GM23248 (cell line): ENCODE data around the gene GSG1L. TPM values are rescaled to one million over a fixed set of nuclear protein-coding genes. Genes with fewer than 3 reads are reported as not detected.
"Not testable (repeated sequence)": the region's sequence is repeated elsewhere in the genome, so short reads cannot be mapped to it uniquely, and the experiment has no call there.

Experiments
- DNase-seq: peaks from one replicate; pipeline ENCODE4 v3.0.0-alpha.2; 2015
- H2AFZ ChIP-seq: fragments of 200-600 bp; sonication (generic); 2 replicates; pipeline ENCODE4 v1.6.1; 2016; ENCODE audit warnings: antibody characterized with exemption
- H3F3A ChIP-seq: fragments of 200-600 bp; sonication (generic); 2 replicates; pipeline ENCODE4 v1.6.1; 2016; ENCODE audit warnings: mild to moderate bottlenecking, antibody characterized with exemption, mixed run types; ENCODE audit not compliant: insufficient read depth
- H3K27ac ChIP-seq: fragments of 200-600 bp; sonication (generic); 2 replicates; pipeline ENCODE4 v1.5.1; 2016; ENCODE audit warnings: mild to moderate bottlenecking
- H3K27me3 ChIP-seq: fragments of 200-600 bp; sonication (generic); replicated peaks from 2 replicates; pipeline ENCODE4 v1.6.1; 2016; ENCODE audit warnings: mild to moderate bottlenecking; ENCODE audit not compliant: insufficient read depth
- H3K36me3 ChIP-seq: fragments of 200-600 bp; sonication (generic); 2 replicates; pipeline ENCODE4 v1.6.1; 2016; ENCODE audit warnings: low read depth, mild to moderate bottlenecking
- H3K4me1 ChIP-seq: fragments of 200-600 bp; sonication (generic); 2 replicates; pipeline ENCODE4 v1.6.1; 2016; ENCODE audit warnings: mild to moderate bottlenecking; ENCODE audit not compliant: insufficient read depth
- H3K4me2 ChIP-seq: fragments of 200-600 bp; sonication (generic); one replicate; pipeline ENCODE4 v1.6.1; 2016; ENCODE audit warnings: mild to moderate bottlenecking; ENCODE audit not compliant: unreplicated experiment
- H3K4me3 ChIP-seq: fragments of 200-600 bp; sonication (generic); 2 replicates; pipeline ENCODE4 v1.5.1; 2016; ENCODE audit warnings: mild to moderate bottlenecking
- H3K79me2 ChIP-seq: fragments of 200-600 bp; sonication (generic); 2 replicates; pipeline ENCODE4 v1.6.1; 2016; ENCODE audit warnings: mild to moderate bottlenecking; ENCODE audit not compliant: insufficient read depth
- H3K9ac ChIP-seq: fragments of 200-600 bp; sonication (generic); 2 replicates; pipeline ENCODE4 v1.6.1; 2016; ENCODE audit warnings: mild to moderate bottlenecking
- H3K9me2 ChIP-seq: fragments of 200-600 bp; sonication (generic); 2 replicates; pipeline ENCODE4 v1.6.1; 2016; ENCODE audit warnings: mixed run types, mild to moderate bottlenecking, moderate library complexity; ENCODE audit not compliant: insufficient read depth
- H3K9me3 ChIP-seq: fragments of 200-600 bp; sonication (generic); one replicate; pipeline ENCODE4 v1.6.1; 2017; ENCODE audit warnings: low read depth
- H4K20me1 ChIP-seq: fragments of 200-600 bp; sonication (generic); 2 replicates; pipeline ENCODE4 v1.6.0; 2016; ENCODE audit not compliant: insufficient read depth
- EZH2 ChIP-seq: fragments of 200-600 bp; sonication (generic); IDR thresholded peaks from 2 replicates; pipeline ENCODE4 v1.6.1; 2018; ENCODE audit warnings: antibody characterized with exemption, mild to moderate bottlenecking; ENCODE audit not compliant: insufficient read depth, poor library complexity, severe bottlenecking
- EZH2phosphoT487 ChIP-seq: fragments of 200-600 bp; sonication (generic); IDR thresholded peaks from 2 replicates; pipeline ENCODE4 v1.6.1; 2018; ENCODE audit warnings: antibody characterized with exemption, moderate library complexity, mild to moderate bottlenecking, low read depth; ENCODE audit not compliant: insufficient read depth
- WGBS, 2 experiments: methylation state at CpG; one replicate each; pipeline ENCODE4 v1.1.6; 2015 to 2017; ENCODE audit warnings: low lambda C conversion rate in 2 of 2, low coverage in 1 of 2; ENCODE audit errors: missing lambda C conversion rate in 2 of 2; 5-methylcytosine and 5-hydroxymethylcytosine counted together
- in situ Hi-C: fragments of 300-500 bp; cut with MboI; formaldehyde crosslinking; loops from 2 replicates; pipeline ENCODE4 v1.15.0; 2020
- polyA plus RNA-seq: library from polyadenylated mRNA; unstranded; fragments of >200 nt; fragmentation: Nextera tagmentation; extraction: Ambion mirVana; gene quantifications from 2 replicates; pipeline ENCODE4 v1.2.1, GENCODE V29; 2016
- total RNA-seq: library from RNA; depleted of rRNA; stranded (reverse); fragments of >200 nt; shearing (Covaris generic); gene quantifications from 2 replicates; pipeline ENCODE4 v1.2.3, GENCODE V29; 2014

GSG1L gene
- total and polyA plus RNA-seq, 2 experiments from 2014 or later, result not detected

DNA sequence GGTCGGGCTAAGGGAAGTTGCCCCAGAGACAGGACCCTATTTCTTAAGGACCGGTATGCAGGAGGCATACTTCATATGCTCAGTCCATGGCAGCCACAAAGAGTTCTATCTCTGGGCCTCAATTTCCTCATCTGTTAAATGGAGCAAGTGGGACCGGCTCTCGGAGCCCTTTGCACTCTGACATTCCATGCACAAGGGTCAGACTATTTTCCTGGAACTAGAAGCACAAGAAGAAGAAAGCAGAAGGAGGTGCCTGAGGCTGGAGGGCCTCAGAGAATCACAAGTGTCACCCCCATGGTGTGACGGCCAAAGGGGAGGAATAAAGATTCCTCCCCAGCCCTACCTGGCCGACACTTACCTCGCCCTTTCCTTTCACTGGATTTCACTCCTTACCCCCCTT, 115.8 kb downstream of the GSG1L start:
- H3K27me3 ChIP-seq, result peaks cover 6% of the 10 kb centered on the region; the same call in 1 of the 2 replicates
- no peaks in the 10 kb centered on the region for H3K79me2 ChIP-seq
- H3F3A ChIP-seq, result no peaks in the 10 kb centered on the region
- no peak for DNase-seq
- TF ChIP-seq EZH2 (no peak), EZH2phosphoT487 (no peak)
- no peak overlapping the region for H3K9ac ChIP-seq
- in situ Hi-C loops, result no loop called here
- H3K9me2 ChIP-seq, result no peaks in the 10 kb centered on the region
- 39 to 40% methylated on average over 7 of the region's 7 CpGs for WGBS, 2 experiments
- H3K4me2 ChIP-seq, result no peak overlapping the region
- no peak overlapping the region for H3K27ac ChIP-seq
- H3K4me3 ChIP-seq, result no peak overlapping the region
- no peak overlapping the region for H2AFZ ChIP-seq
- H4K20me1 ChIP-seq, result no peaks in the 10 kb centered on the region
- H3K4me1 ChIP-seq, result no peaks in the 10 kb centered on the region
- no peaks in the 10 kb centered on the region for H3K9me3 ChIP-seq
- no peaks in the 10 kb centered on the region for H3K36me3 ChIP-seq

DNA sequence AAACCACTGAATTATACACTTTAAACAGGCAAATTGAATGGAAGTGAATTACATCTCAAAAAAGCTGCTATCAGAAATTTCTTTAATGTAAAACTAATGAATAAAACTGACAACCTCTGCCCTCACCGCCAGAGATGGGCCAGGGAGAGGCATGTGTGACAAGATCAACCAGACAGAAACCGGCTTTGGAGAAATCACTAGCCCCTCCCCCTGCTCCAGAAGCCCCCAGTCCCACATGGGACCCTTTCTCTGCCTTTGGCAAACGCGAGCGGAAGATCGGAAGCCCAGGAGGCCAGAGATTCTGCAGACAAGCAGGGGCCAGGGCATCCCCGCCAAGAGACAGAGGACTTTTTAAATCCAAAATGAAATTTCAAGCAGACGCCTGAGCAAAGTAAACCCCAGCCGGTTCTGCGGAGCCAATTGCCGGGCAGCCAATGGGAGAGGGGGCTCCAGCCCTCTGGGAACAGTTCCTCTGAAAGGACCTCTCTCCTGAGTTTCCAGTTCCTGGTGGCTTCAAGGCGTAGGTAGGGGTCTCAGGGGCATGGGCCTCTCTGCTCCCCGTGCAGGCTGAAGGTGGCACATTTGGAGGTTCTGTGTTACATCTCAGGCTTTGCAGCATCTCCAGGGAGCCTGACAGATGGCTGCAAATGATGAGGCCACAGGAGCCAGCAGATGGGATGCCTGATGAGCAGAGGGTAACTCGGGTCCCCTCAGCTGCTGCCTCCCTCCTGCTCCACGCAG, 118.1 kb downstream of the GSG1L start:
- Histone ChIP-seq H4K20me1 (no peaks in the 10 kb centered on the region), H3K9me2 (no peaks in the 10 kb centered on the region), H3F3A (no peaks in the 10 kb centered on the region), H2AFZ (no peak overlapping the region), H3K4me1 (no peaks in the 10 kb centered on the region), H3K9ac (no peak overlapping the region), H3K36me3 (no peaks in the 10 kb centered on the region), H3K4me2 (no peak overlapping the region), H3K4me3 (no peak overlapping the region), H3K79me2 (no peaks in the 10 kb centered on the region), H3K9me3 (no peaks in the 10 kb centered on the region), H3K27ac (no peak overlapping the region), H3K27me3 (peaks cover 9% of the 10 kb centered on the region; the same call in 1 of the 2 replicates)
- DNase-seq, result no peak
- in situ Hi-C loops, result no loop called here
- WGBS, 2 experiments, result 16 to 18% methylated on average over 15 of the region's 15 CpGs
- TF ChIP-seq EZH2, result no peak
- TF ChIP-seq EZH2phosphoT487, result no peak

DNA sequence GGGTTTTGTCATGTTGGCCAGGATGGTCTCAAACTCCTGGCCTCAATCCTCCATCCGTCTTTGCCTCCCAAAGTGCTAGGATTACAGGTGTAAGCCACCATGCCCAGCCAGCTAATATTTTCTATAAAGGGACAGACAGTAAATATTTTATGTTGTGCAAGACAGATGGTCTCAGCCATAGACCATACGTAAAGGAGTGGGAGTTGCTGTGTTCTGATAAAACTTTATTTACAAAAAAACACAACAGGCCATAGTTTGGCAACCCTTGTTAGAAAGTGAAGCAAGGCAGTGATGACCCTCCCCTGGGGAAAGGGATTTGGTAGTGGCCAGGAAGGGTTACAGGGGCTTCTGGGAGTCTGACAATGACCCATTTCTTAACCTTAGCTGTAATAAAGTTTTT, 119.7 kb downstream of the GSG1L start:
- Histone ChIP-seq H3K4me3 (no peak overlapping the region), H3K36me3 (no peaks in the 10 kb centered on the region), H3K27ac (no peak overlapping the region), H3K9me2 (no peaks in the 10 kb centered on the region), H3K9ac (no peak overlapping the region), H3K9me3 (no peaks in the 10 kb centered on the region), H2AFZ (no peak overlapping the region), H3K27me3 (peaks cover 9% of the 10 kb centered on the region; the same call in 1 of the 2 replicates), H3K4me1 (no peaks in the 10 kb centered on the region), H3K79me2 (no peaks in the 10 kb centered on the region), H3F3A (no peaks in the 10 kb centered on the region), H3K4me2 (no peak overlapping the region), H4K20me1 (no peaks in the 10 kb centered on the region)
- WGBS, 2 experiments, result 54 to 56% methylated on average over 2 of the region's 2 CpGs
- TF ChIP-seq EZH2phosphoT487, result no peak
- TF ChIP-seq EZH2, result no peak
- DNase-seq, result no peak
- in situ Hi-C loops, result no loop called here

GRCh38 chr16:27942071-27942470, 121.4 kb downstream of the GSG1L start:
- in situ Hi-C loops, H3K79me2 ChIP-seq, H4K20me1 ChIP-seq, H3K27me3 ChIP-seq, DNase-seq, H3F3A ChIP-seq, H3K36me3 ChIP-seq, H2AFZ ChIP-seq, H3K9me2 ChIP-seq, H3K9ac ChIP-seq, H3K9me3 ChIP-seq, H3K4me2 ChIP-seq, H3K27ac ChIP-seq, H3K4me1 ChIP-seq, H3K4me3 ChIP-seq: not testable (repeated sequence)
- WGBS, 2 experiments, result 72 to 80% methylated on average over 5 of the region's 5 CpGs
